ENCODE measurements around the gene POLR3K.

The POLR3K gene

DNA sequence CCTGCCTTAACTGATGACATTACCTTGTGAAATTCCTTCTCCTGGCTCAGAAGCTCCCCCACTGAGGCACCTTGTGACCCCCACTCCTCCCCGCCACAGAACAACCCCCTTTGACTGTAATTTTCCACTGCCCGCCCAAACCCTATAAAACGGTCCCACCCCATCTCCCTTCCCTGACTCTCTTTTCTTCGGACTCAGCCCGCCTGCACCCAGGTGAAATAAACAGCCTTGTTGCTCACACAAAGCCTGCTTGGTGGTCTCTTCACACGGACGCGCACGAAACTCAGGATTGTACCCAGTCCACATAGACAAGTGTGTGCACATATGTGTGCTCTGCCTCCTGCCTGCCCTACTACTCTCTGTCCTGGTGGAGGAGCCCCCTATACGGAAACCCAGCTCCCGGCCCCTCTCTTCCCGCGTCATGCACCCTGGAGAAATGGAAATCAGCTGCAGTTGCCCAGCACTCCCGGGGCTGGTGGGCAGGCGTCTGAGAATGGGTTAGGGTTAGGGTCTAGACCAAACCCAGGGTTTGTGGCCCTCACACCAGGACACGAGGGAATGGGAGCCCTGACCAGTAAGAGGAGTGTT, 21.4 kb upstream of the POLR3K start:
- H3K27ac ChIP-seq (replicated peaks) = no peak overlapping the region
- peaks cover 20% of the 10 kb centered on the region for H3K27me3 ChIP-seq (ENCODE audit: insufficient read depth, poor library complexity, severe bottlenecking)

DNA sequence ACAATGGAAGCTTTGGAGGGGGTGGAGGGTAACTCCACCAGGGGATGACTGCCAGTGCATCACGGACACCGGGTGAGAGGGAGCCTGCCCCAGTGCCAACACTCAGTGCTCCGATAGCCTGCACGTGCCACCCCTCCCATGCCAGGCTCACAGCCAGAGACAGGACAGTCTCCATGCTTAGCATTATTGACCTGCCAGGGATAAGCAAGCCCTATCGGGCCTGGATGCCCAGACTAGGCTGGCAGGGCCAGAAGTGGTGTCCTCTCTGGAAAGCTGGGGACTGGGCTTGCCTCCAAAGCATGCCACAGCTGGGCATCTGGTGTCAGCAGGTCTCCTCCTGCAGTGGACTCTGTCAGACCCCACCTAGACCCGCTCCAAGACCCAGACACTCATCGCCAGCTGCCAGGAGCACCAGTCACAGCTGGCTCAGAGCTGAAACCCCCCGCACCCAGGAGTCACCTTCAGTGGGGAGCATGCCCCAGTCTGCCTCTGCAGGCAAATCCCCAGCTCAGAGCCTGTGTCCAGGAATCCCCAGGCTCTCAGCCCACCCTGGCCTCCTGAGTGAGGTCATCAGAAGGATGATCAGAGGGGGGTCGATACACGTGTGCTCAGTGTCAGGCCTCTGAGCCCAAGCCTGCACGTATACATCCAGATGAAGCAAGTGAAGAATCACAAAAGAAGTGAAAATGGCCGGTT, 20.8 kb upstream of the POLR3K start:
- Histone ChIP-seq H3K27ac (replicated peaks) (no peak overlapping the region), H3K27me3 (ENCODE audit: insufficient read depth, poor library complexity, severe bottlenecking) (peaks cover 20% of the 10 kb centered on the region), H3K4me3 (replicated peaks; ENCODE audit: insufficient read depth, low read length) (no peak overlapping the region)
- TF ChIP-seq, protein P1, sequence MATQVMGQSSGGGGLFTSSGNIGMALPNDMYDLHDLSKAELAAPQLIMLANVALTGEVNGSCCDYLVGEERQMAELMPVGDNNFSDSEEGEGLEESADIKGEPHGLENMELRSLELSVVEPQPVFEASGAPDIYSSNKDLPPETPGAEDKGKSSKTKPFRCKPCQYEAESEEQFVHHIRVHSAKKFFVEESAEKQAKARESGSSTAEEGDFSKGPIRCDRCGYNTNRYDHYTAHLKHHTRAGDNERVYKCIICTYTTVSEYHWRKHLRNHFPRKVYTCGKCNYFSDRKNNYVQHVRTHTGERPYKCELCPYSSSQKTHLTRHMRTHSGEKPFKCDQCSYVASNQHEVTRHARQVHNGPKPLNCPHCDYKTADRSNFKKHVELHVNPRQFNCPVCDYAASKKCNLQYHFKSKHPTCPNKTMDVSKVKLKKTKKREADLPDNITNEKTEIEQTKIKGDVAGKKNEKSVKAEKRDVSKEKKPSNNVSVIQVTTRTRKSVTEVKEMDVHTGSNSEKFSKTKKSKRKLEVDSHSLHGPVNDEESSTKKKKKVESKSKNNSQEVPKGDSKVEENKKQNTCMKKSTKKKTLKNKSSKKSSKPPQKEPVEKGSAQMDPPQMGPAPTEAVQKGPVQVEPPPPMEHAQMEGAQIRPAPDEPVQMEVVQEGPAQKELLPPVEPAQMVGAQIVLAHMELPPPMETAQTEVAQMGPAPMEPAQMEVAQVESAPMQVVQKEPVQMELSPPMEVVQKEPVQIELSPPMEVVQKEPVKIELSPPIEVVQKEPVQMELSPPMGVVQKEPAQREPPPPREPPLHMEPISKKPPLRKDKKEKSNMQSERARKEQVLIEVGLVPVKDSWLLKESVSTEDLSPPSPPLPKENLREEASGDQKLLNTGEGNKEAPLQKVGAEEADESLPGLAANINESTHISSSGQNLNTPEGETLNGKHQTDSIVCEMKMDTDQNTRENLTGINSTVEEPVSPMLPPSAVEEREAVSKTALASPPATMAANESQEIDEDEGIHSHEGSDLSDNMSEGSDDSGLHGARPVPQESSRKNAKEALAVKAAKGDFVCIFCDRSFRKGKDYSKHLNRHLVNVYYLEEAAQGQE (IDR thresholded peaks at IDR 0.05; ENCODE audit: insufficient replicate concordance, low read depth) = no peak
- TF ChIP-seq GABPA (IDR thresholded peaks at IDR 0.05; ENCODE audit: low read depth) = no peak
- TF ChIP-seq, protein P2, sequence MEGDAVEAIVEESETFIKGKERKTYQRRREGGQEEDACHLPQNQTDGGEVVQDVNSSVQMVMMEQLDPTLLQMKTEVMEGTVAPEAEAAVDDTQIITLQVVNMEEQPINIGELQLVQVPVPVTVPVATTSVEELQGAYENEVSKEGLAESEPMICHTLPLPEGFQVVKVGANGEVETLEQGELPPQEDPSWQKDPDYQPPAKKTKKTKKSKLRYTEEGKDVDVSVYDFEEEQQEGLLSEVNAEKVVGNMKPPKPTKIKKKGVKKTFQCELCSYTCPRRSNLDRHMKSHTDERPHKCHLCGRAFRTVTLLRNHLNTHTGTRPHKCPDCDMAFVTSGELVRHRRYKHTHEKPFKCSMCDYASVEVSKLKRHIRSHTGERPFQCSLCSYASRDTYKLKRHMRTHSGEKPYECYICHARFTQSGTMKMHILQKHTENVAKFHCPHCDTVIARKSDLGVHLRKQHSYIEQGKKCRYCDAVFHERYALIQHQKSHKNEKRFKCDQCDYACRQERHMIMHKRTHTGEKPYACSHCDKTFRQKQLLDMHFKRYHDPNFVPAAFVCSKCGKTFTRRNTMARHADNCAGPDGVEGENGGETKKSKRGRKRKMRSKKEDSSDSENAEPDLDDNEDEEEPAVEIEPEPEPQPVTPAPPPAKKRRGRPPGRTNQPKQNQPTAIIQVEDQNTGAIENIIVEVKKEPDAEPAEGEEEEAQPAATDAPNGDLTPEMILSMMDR (IDR thresholded peaks at IDR 0.05; ENCODE audit: insufficient read depth, low read length) = no peak
- TF ChIP-seq SPI1 (IDR thresholded peaks at IDR 0.05; ENCODE audit: borderline replicate concordance, low read depth) = no peak
- TF ChIP-seq POLR2AphosphoS5 (IDR thresholded peaks at IDR 0.05; ENCODE audit: low read depth) = no peak
- DNase-seq (ENCODE audit: low read depth in 1 of 2, low spot score in 1 of 2) = no peak

More for the DNA sequence above, 21.4 kb upstream of the POLR3K start:
- TF ChIP-seq GABPA (IDR thresholded peaks at IDR 0.05; ENCODE audit: low read depth) (no peak), SPI1 (IDR thresholded peaks at IDR 0.05; ENCODE audit: borderline replicate concordance, low read depth) (no peak), POLR2AphosphoS5 (IDR thresholded peaks at IDR 0.05; ENCODE audit: low read depth) (no peak)
- TF ChIP-seq, protein P2 (IDR thresholded peaks at IDR 0.05; ENCODE audit: insufficient read depth, low read length) = no peak
- TF ChIP-seq, protein P1 (IDR thresholded peaks at IDR 0.05; ENCODE audit: insufficient replicate concordance, low read depth) = no peak
- DNase-seq (ENCODE audit: low read depth in 1 of 2, low spot score in 1 of 2) = no peak
- H3K4me3 ChIP-seq (replicated peaks; ENCODE audit: insufficient read depth, low read length) = no peak overlapping the region

DNA sequence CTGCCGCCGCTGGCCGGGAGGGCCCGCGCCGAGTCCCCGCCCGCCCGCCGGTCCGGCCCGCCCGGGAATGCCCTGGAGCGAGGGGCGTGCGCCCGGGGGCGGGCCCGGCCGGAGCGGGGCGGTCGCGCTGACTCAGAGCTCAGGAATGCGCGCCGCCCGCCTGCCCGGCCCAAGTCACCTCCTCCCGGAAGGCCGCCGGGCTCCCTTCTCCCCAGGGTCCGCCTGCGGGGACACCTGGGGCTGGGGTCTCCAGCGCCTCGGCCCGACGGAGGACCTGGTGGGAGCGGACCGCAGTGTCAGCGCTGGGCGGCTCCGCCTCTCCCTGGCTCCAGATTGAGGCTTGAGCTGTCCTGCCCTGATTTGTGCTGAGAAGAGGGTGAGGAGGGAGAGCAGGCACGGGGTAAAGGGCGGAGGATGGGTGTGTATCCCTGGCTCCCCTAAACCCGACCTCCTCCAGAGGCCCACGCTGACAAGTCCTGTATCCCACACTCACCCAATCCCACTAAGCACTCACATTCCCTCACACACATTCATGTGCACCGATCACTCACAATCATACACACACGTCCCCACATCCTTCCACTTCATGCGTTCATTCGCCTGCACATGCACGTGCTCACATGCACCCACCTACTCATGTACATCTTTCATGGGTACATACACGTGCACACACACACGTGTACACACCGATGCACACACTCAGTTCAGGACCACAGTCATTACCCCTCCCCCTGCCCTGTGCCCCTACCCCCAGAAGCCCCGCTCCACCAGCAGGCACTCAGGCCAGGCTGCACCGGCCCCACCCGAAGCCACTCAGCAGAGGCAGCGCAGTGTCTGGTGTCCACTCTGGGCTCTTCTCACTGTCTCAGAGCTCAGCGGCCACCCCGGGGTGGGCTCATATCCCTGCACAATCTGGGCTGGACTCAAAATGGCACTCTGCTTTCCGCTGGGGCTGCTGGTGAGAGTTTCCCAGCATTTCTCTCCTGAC, 19.4 kb upstream of the POLR3K start, which contains the start of gene RHBDF1:
Gene RHBDF1 (minus strand): TSS at position 71 of the 988 bp plus-strand sequence. CDS start 7,616 bp downstream, outside the sequence.
- TF ChIP-seq GABPA (IDR thresholded peaks at IDR 0.05; ENCODE audit: low read depth) (no peak), SPI1 (IDR thresholded peaks at IDR 0.05; ENCODE audit: borderline replicate concordance, low read depth) (no peak), POLR2AphosphoS5 (IDR thresholded peaks at IDR 0.05; ENCODE audit: low read depth) (no peak)
- TF ChIP-seq, protein P1 (IDR thresholded peaks at IDR 0.05; ENCODE audit: insufficient replicate concordance, low read depth) = no peak
- TF ChIP-seq, protein P2 (IDR thresholded peaks at IDR 0.05; ENCODE audit: insufficient read depth, low read length) = no peak
- no peak for DNase-seq (ENCODE audit: low read depth in 1 of 2, low spot score in 1 of 2)
- Histone ChIP-seq H3K27ac (replicated peaks) (no peak within 1 kb of the TSS), H3K4me3 (replicated peaks; ENCODE audit: insufficient read depth, low read length) (no peak within 1 kb of the TSS; the same call in 1 of the 2 replicates), H3K27me3 (ENCODE audit: insufficient read depth, poor library complexity, severe bottlenecking) (peaks cover 20% of the 10 kb centered on the region)

All from HL-60 (cell line).